B cell (primary cell): ENCODE data around the gene KRTAP4-3.

Source experiments
- EZH2 ChIP-seq: IDR thresholded peaks from 2 replicates; pipeline ENCODE4 v1.6.1; 2012; ENCODE audit warnings: borderline replicate concordance, low read depth, mild to moderate bottlenecking, moderate library complexity, low read length; ENCODE audit not compliant: insufficient read depth, poor library complexity, severe bottlenecking
- TF ChIP-seq, protein P1 (sequence below): fragments of 200-600 bp; IDR thresholded peaks from one replicate; pipeline ENCODE4 v1.8.0; 2022; ENCODE audit warnings: antibody characterized with exemption, mild to moderate bottlenecking

DNA sequence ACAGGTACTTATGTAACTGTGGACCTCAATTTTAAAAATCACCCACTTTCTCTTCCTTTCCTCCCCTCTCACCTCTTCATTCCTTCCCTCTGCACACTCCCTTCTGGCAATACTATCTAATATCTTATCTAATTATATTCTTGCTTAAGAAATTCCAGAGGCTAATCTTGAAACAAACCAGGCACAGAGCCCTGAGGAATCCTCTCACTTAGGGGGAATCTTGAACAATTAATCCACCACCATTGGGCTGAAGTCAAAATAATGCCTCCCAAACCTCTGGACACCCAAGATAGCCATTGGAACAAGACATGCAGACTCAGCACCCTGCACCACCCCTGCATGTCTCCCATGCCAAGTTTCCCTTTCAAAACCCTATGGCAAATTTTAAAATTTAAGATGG, 26.7 kb downstream of the KRTAP4-3 start:
- TF ChIP-seq, protein P1, sequence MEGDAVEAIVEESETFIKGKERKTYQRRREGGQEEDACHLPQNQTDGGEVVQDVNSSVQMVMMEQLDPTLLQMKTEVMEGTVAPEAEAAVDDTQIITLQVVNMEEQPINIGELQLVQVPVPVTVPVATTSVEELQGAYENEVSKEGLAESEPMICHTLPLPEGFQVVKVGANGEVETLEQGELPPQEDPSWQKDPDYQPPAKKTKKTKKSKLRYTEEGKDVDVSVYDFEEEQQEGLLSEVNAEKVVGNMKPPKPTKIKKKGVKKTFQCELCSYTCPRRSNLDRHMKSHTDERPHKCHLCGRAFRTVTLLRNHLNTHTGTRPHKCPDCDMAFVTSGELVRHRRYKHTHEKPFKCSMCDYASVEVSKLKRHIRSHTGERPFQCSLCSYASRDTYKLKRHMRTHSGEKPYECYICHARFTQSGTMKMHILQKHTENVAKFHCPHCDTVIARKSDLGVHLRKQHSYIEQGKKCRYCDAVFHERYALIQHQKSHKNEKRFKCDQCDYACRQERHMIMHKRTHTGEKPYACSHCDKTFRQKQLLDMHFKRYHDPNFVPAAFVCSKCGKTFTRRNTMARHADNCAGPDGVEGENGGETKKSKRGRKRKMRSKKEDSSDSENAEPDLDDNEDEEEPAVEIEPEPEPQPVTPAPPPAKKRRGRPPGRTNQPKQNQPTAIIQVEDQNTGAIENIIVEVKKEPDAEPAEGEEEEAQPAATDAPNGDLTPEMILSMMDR: no peak
- TF ChIP-seq EZH2: no peak
